ENCODE data around the gene TRNT1. TPM values are rescaled to one million over a fixed set of nuclear protein-coding genes. Genes with fewer than 3 reads are reported as not detected.
A peak's percentile ranks its signal among the peaks of the same experiment; 100 is the strongest.

TRNT1 gene
- total and polyA plus RNA-seq, 2 donors, result 21.1 to 34.8 TPM

- Histone ChIP-seq H3K9me3 (ENCODE audit: control insufficient read depth in 2 of 2, insufficient read depth in 1 of 2, low read length in 1 of 2) (no peaks in the 10 kb centered on the region), H3K4me3 (ENCODE audit: low read length in 2 of 2) (no peak overlapping the region), H3K27ac (ENCODE audit: low read depth in 1 of 2, low read length in 1 of 2) (no peak overlapping the region), H3K27me3 (ENCODE audit: control insufficient read depth in 2 of 2, insufficient read depth in 1 of 2, low read length in 1 of 2) (no peaks in the 10 kb centered on the region), H3K36me3 (ENCODE audit: control insufficient read depth in 2 of 2, insufficient read depth in 2 of 2, low read length in 1 of 2) (no peaks in the 10 kb centered on the region), H3K4me1 (ENCODE audit: control insufficient read depth in 2 of 2, insufficient read depth in 2 of 2, low read length in 2 of 2) (peaks cover 0 to 5% of the 10 kb centered on the region in 2 donors)
- WGBS, result 93% methylated on average over 3 of the region's 3 CpGs
- DNase-seq (ENCODE audit: low read depth in 6 of 9, low spot score in 9 of 9), result no peak
Observed at GRCh38 chr3:3107858-3108257, 18.9 kb upstream of the TRNT1 start.

DNA sequence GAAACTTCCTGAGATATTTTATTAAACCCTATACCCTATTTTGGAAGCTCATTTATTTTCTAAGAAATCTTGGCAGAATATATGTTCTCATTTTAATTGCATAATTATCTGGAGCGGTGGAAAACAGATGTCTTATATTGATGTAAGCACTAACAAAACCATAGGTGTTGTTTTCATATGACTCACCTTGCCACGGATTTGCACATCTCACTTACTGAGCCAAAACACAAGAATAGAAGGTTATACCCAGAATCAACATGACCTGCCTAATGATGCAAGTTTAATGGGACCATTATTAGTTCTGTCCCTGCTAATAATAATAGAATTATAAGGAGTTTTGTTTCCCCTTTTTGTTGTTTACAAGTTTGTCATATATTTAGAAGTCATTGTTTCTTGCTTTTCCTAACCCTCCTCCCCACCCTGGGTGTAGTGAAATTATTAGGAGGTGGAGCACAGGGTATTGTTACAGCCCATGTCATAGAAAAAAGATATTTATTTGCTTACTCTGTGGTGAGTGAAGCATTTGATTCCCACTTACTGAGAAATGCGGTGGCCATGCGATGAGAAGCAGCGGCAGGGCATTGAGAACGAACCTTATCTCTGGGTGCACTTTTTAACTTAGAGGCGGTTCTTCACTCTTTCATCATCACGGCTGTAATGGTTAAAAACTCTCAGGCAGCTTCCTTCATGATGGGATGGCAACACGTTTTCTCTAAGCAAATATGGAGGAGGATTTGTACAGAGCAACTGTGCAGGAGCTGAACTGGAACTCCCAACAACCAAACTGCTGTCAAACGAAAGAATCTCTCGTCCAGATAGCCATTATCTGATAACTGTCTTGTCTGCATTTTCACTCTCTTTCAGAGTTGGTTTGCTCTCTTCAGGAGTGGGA is 17.1 kb upstream of the TRNT1 start:
- H3K9me3 ChIP-seq (ENCODE audit: control insufficient read depth in 2 of 2, insufficient read depth in 1 of 2, low read length in 1 of 2), result no peaks in the 10 kb centered on the region
- DNase-seq (ENCODE audit: low read depth in 6 of 9, low spot score in 9 of 9), result no peak
- peaks cover 0 to 5% of the 10 kb centered on the region in 2 donors for H3K4me1 ChIP-seq (ENCODE audit: control insufficient read depth in 2 of 2, insufficient read depth in 2 of 2, low read length in 2 of 2)
- H3K36me3 ChIP-seq (ENCODE audit: control insufficient read depth in 2 of 2, insufficient read depth in 2 of 2, low read length in 1 of 2), result no peaks in the 10 kb centered on the region
- no peak overlapping the region for H3K4me3 ChIP-seq (ENCODE audit: low read length in 2 of 2)
- H3K27ac ChIP-seq (ENCODE audit: low read depth in 1 of 2, low read length in 1 of 2), result no peak overlapping the region
- H3K27me3 ChIP-seq (ENCODE audit: control insufficient read depth in 2 of 2, insufficient read depth in 1 of 2, low read length in 1 of 2), result no peaks in the 10 kb centered on the region
- 90% methylated on average over 11 of the region's 11 CpGs for WGBS

DNA sequence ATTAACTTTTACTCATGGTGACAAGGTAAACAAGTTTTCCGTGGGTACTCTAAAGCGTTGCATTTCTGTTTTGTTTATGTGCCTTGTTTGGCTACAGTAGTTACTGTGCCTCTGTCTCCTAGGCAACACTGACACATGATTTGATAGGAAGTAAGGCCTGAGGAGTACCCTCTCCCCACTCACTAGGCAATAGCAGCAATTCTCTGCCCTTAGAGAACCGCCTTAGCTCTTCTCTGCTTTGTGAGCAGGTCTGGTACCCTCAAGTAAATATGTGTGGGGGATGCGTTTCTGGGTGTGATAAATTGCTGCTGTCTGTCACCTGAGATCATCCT is 16.5 kb upstream of the TRNT1 start, which contains the start of gene IL5RA:
Gene IL5RA, minus strand, starts transcription at position 76 of the 332 bp plus-strand sequence. CDS start 5,390 bp downstream, outside the sequence.
- H3K4me1 ChIP-seq (ENCODE audit: control insufficient read depth in 2 of 2, insufficient read depth in 2 of 2, low read length in 2 of 2), result peaks cover 0 to 5% of the 10 kb centered on the region in 2 donors
- peak in 2 of 9 donors; percentile 8 to 24 for DNase-seq (ENCODE audit: low read depth in 6 of 9, low spot score in 9 of 9)
- no peaks in the 10 kb centered on the region for H3K9me3 ChIP-seq (ENCODE audit: control insufficient read depth in 2 of 2, insufficient read depth in 1 of 2, low read length in 1 of 2)
- no peaks in the 10 kb centered on the region for H3K36me3 ChIP-seq (ENCODE audit: control insufficient read depth in 2 of 2, insufficient read depth in 2 of 2, low read length in 1 of 2)
- no peaks in the 10 kb centered on the region for H3K27me3 ChIP-seq (ENCODE audit: control insufficient read depth in 2 of 2, insufficient read depth in 1 of 2, low read length in 1 of 2)
- H3K4me3 ChIP-seq (ENCODE audit: low read length in 2 of 2), result no peak within 1 kb of the TSS
- no peak within 1 kb of the TSS for H3K27ac ChIP-seq (ENCODE audit: low read depth in 1 of 2, low read length in 1 of 2)
- WGBS, result 88% methylated on average over 4 of the region's 4 CpGs

DNA sequence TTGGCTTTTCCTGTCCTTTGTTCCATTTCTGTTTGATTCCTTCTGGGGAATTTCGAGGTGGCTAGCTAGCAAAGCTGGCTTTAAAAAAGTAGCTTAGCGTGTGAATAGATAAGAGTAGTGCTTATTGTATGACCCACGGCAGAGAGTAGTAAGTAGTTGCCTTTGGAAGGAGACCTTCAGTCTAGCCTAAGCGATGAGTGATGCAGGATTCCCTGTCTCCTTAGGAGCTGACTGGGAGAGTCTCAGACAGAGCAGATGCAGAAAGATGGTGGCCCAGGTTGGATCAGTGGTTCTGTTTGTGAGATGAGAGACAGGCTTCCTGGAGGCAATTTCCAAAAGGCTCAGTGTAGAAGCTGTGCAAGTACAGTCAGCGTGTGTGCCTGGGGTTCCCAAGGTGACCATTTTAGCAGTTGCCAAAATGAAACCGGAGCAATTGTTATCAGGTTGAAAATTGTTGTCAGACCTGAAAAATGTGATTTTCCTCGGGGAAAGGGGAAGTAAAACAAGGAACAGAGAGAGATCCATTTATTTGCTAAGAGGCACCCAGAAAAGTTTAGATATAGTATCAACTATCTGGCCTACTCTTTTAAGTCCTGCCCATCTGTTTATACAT is 15.9 kb upstream of the TRNT1 start:
- Histone ChIP-seq H3K27ac (ENCODE audit: low read depth in 1 of 2, low read length in 1 of 2) (no peak overlapping the region), H3K4me1 (ENCODE audit: control insufficient read depth in 2 of 2, insufficient read depth in 2 of 2, low read length in 2 of 2) (peaks cover 0 to 5% of the 10 kb centered on the region in 2 donors), H3K27me3 (ENCODE audit: control insufficient read depth in 2 of 2, insufficient read depth in 1 of 2, low read length in 1 of 2) (no peaks in the 10 kb centered on the region), H3K9me3 (ENCODE audit: control insufficient read depth in 2 of 2, insufficient read depth in 1 of 2, low read length in 1 of 2) (no peaks in the 10 kb centered on the region), H3K4me3 (ENCODE audit: low read length in 2 of 2) (no peak overlapping the region), H3K36me3 (ENCODE audit: control insufficient read depth in 2 of 2, insufficient read depth in 2 of 2, low read length in 1 of 2) (no peaks in the 10 kb centered on the region)
- 68% methylated on average over 7 of the region's 7 CpGs for WGBS
- DNase-seq (ENCODE audit: low read depth in 6 of 9, low spot score in 9 of 9), result peak in 1 of 9 donors; percentile 6

- H3K36me3 ChIP-seq (ENCODE audit: control insufficient read depth in 2 of 2, insufficient read depth in 2 of 2, low read length in 1 of 2), result no peaks in the 10 kb centered on the region
- H3K4me1 ChIP-seq (ENCODE audit: control insufficient read depth in 2 of 2, insufficient read depth in 2 of 2, low read length in 2 of 2), result peaks cover 0 to 5% of the 10 kb centered on the region in 2 donors
- WGBS, result 82% methylated on average over 4 of the region's 4 CpGs
- no peak for DNase-seq (ENCODE audit: low read depth in 6 of 9, low spot score in 9 of 9)
- H3K27ac ChIP-seq (ENCODE audit: low read depth in 1 of 2, low read length in 1 of 2), result no peak overlapping the region
- no peaks in the 10 kb centered on the region for H3K9me3 ChIP-seq (ENCODE audit: control insufficient read depth in 2 of 2, insufficient read depth in 1 of 2, low read length in 1 of 2)
- H3K27me3 ChIP-seq (ENCODE audit: control insufficient read depth in 2 of 2, insufficient read depth in 1 of 2, low read length in 1 of 2), result no peaks in the 10 kb centered on the region
- H3K4me3 ChIP-seq (ENCODE audit: low read length in 2 of 2), result no peak overlapping the region
Observed at GRCh38 chr3:3113042-3113709, 13.6 kb upstream of the TRNT1 start.

GRCh38 chr3:3117651-3118050 is 9.1 kb upstream of the TRNT1 start:
- 99% methylated on average over 2 of the region's 2 CpGs for WGBS
- no peak overlapping the region for H3K27ac ChIP-seq (ENCODE audit: low read depth in 1 of 2, low read length in 1 of 2)
- no peaks in the 10 kb centered on the region for H3K9me3 ChIP-seq (ENCODE audit: control insufficient read depth in 2 of 2, insufficient read depth in 1 of 2, low read length in 1 of 2)
- no peaks in the 10 kb centered on the region for H3K27me3 ChIP-seq (ENCODE audit: control insufficient read depth in 2 of 2, insufficient read depth in 1 of 2, low read length in 1 of 2)
- no peak overlapping the region for H3K4me3 ChIP-seq (ENCODE audit: low read length in 2 of 2)
- H3K4me1 ChIP-seq (ENCODE audit: control insufficient read depth in 2 of 2, insufficient read depth in 2 of 2, low read length in 2 of 2), result no peaks in the 10 kb centered on the region
- DNase-seq (ENCODE audit: low read depth in 6 of 9, low spot score in 9 of 9), result no peak
- no peaks in the 10 kb centered on the region for H3K36me3 ChIP-seq (ENCODE audit: control insufficient read depth in 2 of 2, insufficient read depth in 2 of 2, low read length in 1 of 2)

DNA sequence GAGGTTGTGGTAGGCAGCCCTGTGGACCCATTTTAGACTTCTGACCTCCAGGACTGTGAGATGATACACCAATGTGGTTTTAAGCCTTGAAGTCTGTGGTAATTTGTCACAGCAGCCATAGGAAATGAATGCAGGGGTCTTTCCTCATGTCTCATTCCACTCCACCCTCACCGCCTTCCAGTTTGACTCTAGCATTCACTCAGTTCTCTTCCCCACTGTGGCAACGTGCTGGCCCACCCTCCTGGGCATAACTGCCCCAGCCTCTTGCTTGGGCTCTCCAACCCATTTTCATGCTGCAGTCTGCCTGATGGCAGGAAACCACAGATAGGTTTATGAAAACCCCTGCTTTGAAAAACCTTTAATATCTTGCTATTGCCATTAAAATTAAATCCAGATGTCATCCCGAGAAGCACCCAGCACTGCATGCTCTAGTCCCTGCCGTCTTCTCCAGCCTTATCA is 7.3 kb upstream of the TRNT1 start:
- H3K4me1 ChIP-seq (ENCODE audit: control insufficient read depth in 2 of 2, insufficient read depth in 2 of 2, low read length in 2 of 2), result no peaks in the 10 kb centered on the region
- H3K27me3 ChIP-seq (ENCODE audit: control insufficient read depth in 2 of 2, insufficient read depth in 1 of 2, low read length in 1 of 2), result no peaks in the 10 kb centered on the region
- WGBS, result 88% methylated on average over 4 of the region's 4 CpGs
- H3K4me3 ChIP-seq (ENCODE audit: low read length in 2 of 2), result no peak overlapping the region
- H3K36me3 ChIP-seq (ENCODE audit: control insufficient read depth in 2 of 2, insufficient read depth in 2 of 2, low read length in 1 of 2), result no peaks in the 10 kb centered on the region
- no peak for DNase-seq (ENCODE audit: low read depth in 6 of 9, low spot score in 9 of 9)
- H3K9me3 ChIP-seq (ENCODE audit: control insufficient read depth in 2 of 2, insufficient read depth in 1 of 2, low read length in 1 of 2), result no peaks in the 10 kb centered on the region
- H3K27ac ChIP-seq (ENCODE audit: low read depth in 1 of 2, low read length in 1 of 2), result no peak overlapping the region

DNA sequence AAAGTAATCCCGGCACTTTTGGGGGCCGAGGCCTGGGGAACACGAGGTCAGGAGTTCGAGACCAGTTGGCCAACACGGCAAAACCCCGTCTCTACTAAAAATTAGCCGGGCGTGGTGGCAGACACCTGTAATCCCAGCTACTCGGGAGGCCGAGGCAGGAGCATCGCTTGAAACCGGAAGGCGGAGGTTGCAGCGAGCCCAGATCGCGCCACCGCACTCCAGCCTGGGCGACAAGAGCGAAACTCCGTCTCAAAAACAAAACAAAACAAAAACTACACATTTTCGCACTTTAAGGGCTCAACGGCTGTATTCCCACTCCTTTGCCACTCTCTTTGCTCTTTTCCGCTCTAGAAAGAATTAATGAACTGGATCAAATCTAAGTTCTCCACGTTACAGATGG is 763 bp upstream of the TRNT1 start:
- 93% methylated on average over 24 of the region's 24 CpGs for WGBS
- H3K27me3 ChIP-seq (ENCODE audit: control insufficient read depth in 2 of 2, insufficient read depth in 1 of 2, low read length in 1 of 2), result no peaks in the 10 kb centered on the region
- H3K27ac ChIP-seq (ENCODE audit: low read depth in 1 of 2, low read length in 1 of 2), result peak overlapping the region; percentile 86 to 90
- peaks cover 0 to 4% of the 10 kb centered on the region in 2 donors for H3K9me3 ChIP-seq (ENCODE audit: control insufficient read depth in 2 of 2, insufficient read depth in 1 of 2, low read length in 1 of 2)
- DNase-seq (ENCODE audit: low read depth in 6 of 9, low spot score in 9 of 9), result no peak
- peaks cover 11 to 24% of the 10 kb centered on the region in 2 donors for H3K36me3 ChIP-seq (ENCODE audit: control insufficient read depth in 2 of 2, insufficient read depth in 2 of 2, low read length in 1 of 2)
- H3K4me3 ChIP-seq (ENCODE audit: low read length in 2 of 2), result peak overlapping the region; percentile 94 to 97
- H3K4me1 ChIP-seq (ENCODE audit: control insufficient read depth in 2 of 2, insufficient read depth in 2 of 2, low read length in 2 of 2), result peaks cover 10 to 19% of the 10 kb centered on the region in 2 donors
